Measurements from ENCODE around the gene PRKCE.
"Not testable (repeated sequence)": the region's sequence is repeated elsewhere in the genome, so short reads cannot be mapped to it uniquely, and the experiment has no call there.

The PRKCE gene

DNA sequence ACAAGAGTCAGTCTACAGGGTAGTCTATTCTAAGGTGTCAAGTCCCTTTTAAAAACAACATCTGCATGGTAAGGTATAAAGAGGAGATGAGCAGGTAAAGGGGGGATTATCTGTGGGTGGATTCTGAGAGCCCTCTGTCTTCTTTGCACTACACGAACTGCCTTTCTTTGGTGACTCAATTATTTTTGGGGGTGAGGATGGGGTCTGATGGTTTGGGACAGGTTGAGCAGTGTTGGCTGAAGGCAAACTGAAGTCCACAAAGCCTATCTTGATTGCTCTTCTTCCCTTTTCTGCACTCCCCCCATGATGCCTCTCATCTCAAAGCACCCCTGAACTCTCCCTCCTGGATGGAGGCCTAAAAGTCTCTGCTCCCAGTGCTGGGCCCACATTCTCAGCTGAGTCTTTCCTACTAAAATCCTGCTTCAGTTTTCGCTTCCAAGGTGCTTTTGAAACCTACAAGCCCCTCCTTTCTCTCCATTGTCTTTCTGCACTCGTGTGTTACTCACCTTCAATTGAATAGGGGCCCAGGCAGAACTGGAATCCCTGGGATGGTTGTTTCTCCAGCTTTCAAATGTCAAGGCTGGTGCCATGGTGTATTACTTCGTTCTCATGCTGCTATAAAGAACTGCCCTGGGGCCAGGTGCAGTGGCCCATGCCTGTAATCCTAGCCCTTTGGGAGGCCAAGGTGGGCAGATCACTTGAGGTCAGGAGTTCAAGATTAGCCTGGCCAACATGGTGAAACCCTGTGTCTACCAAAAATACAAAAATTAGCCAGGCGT lies 64.3 kb downstream of the PRKCE start:
- no peak overlapping the region for H3K9ac ChIP-seq (ENCODE audit: insufficient read length, low read depth)
- H3K4me1 ChIP-seq (ENCODE audit: insufficient read depth, insufficient read length) = no peaks in the 10 kb centered on the region
- H3K36me3 ChIP-seq (ENCODE audit: insufficient read depth, insufficient read length, low read length) = no peaks in the 10 kb centered on the region
- no peaks in the 10 kb centered on the region for H3K9me3 ChIP-seq (ENCODE audit: insufficient read depth, low read length)
- no peak for DNase-seq (ENCODE audit: low read depth, low spot score)
- no peaks in the 10 kb centered on the region for H3K27me3 ChIP-seq (ENCODE audit: insufficient read depth, insufficient read length)
- TF ChIP-seq SUZ12 (IDR thresholded peaks at IDR 0.05; ENCODE audit: extremely low read depth, insufficient read depth, insufficient read length) = no peak
- no peak for TF ChIP-seq YY1 (IDR thresholded peaks at IDR 0.05; ENCODE audit: insufficient read depth, insufficient read length)
- no peak for TF ChIP-seq ZNF274 (IDR thresholded peaks at IDR 0.05; ENCODE audit: low read depth, low read length)
- H3K4me3 ChIP-seq (ENCODE audit: insufficient read length, low read depth) = no peak overlapping the region

DNA sequence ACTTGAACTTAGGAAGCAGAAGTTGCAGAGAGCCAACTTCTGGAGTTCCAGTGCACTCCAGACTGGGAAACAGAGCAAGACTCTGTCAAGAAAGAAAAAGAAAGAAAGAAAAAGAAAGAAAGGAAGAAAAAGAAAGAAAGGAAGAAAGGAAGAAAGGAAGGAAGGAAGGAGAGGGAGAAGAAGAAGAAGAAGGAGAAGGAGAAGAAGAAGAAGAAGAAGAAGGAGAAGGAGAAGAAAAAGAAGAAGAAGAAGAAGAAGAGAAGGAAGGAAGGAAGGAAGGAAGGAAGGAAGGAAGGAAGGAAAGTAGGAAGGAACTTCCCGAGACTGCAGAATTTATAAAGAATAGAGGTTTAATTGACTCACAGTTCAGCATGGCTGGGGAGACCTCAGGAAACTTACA lies 65.0 kb downstream of the PRKCE start:
- H3K4me3 ChIP-seq (ENCODE audit: insufficient read length, low read depth); DNase-seq (ENCODE audit: low read depth, low spot score); H3K9me3 ChIP-seq (ENCODE audit: insufficient read depth, low read length); H3K9ac ChIP-seq (ENCODE audit: insufficient read length, low read depth); H3K36me3 ChIP-seq (ENCODE audit: insufficient read depth, insufficient read length, low read length); H3K4me1 ChIP-seq (ENCODE audit: insufficient read depth, insufficient read length); H3K27me3 ChIP-seq (ENCODE audit: insufficient read depth, insufficient read length): not testable (repeated sequence)

DNA sequence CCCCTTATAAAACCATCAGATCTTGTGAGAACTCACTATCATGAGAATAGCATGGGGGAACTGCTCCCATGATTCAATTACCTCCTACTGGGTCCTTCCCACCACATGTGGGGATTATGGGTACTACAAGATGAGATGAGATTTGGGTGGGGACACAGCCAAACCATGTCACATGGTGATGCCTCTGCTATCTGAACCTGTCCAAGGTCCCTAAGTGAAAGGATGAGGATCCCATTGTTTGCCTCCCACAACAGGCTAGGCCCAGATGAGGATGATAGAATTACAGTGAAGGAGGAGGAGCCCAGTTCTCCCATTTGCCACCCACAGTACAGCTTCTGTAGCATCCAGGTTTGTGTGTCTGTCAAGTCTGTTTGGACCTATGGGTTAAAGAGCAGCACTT lies 65.4 kb downstream of the PRKCE start:
- no peak for TF ChIP-seq ZNF274 (IDR thresholded peaks at IDR 0.05; ENCODE audit: low read depth, low read length)
- no peak for TF ChIP-seq SUZ12 (IDR thresholded peaks at IDR 0.05; ENCODE audit: extremely low read depth, insufficient read depth, insufficient read length)
- TF ChIP-seq YY1 (IDR thresholded peaks at IDR 0.05; ENCODE audit: insufficient read depth, insufficient read length) = no peak
- H3K36me3 ChIP-seq (ENCODE audit: insufficient read depth, insufficient read length, low read length) = no peaks in the 10 kb centered on the region
- DNase-seq (ENCODE audit: low read depth, low spot score) = no peak
- no peaks in the 10 kb centered on the region for H3K27me3 ChIP-seq (ENCODE audit: insufficient read depth, insufficient read length)
- no peaks in the 10 kb centered on the region for H3K4me1 ChIP-seq (ENCODE audit: insufficient read depth, insufficient read length)
- no peak overlapping the region for H3K9ac ChIP-seq (ENCODE audit: insufficient read length, low read depth)
- H3K9me3 ChIP-seq (ENCODE audit: insufficient read depth, low read length) = no peaks in the 10 kb centered on the region
- H3K4me3 ChIP-seq (ENCODE audit: insufficient read length, low read depth) = no peak overlapping the region

DNA sequence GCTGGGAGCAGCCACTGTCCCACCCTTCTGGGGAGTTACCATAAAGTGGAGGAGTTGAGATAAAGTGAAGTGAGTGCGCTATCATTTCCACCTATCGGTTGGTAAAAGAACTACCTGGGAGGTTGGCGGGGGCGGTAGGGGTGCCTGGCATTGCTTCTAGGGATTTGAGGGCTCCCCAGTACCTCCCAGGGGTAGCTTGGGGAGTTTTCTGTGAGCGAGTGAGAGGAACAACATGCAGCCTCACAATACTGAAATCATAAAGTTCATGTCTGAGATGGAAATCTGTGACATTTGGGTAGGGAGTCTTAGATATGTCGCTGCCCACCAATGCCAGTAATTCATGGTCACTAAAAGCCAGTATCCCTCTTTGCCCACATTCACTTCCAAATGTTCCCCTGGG lies 68.7 kb downstream of the PRKCE start:
- TF ChIP-seq YY1 (IDR thresholded peaks at IDR 0.05; ENCODE audit: insufficient read depth, insufficient read length) = no peak
- TF ChIP-seq SUZ12 (IDR thresholded peaks at IDR 0.05; ENCODE audit: extremely low read depth, insufficient read depth, insufficient read length) = no peak
- TF ChIP-seq ZNF274 (IDR thresholded peaks at IDR 0.05; ENCODE audit: low read depth, low read length) = no peak
- no peaks in the 10 kb centered on the region for H3K27me3 ChIP-seq (ENCODE audit: insufficient read depth, insufficient read length)
- no peaks in the 10 kb centered on the region for H3K9me3 ChIP-seq (ENCODE audit: insufficient read depth, low read length)
- no peak for DNase-seq (ENCODE audit: low read depth, low spot score)
- no peaks in the 10 kb centered on the region for H3K4me1 ChIP-seq (ENCODE audit: insufficient read depth, insufficient read length)
- no peaks in the 10 kb centered on the region for H3K36me3 ChIP-seq (ENCODE audit: insufficient read depth, insufficient read length, low read length)
- no peak overlapping the region for H3K4me3 ChIP-seq (ENCODE audit: insufficient read length, low read depth)
- H3K9ac ChIP-seq (ENCODE audit: insufficient read length, low read depth) = no peak overlapping the region

GRCh38 chr2:45721150-45721549 lies 69.7 kb downstream of the PRKCE start:
- no peaks in the 10 kb centered on the region for H3K27me3 ChIP-seq (ENCODE audit: insufficient read depth, insufficient read length)
- TF ChIP-seq YY1 (IDR thresholded peaks at IDR 0.05; ENCODE audit: insufficient read depth, insufficient read length) (no peak), SUZ12 (IDR thresholded peaks at IDR 0.05; ENCODE audit: extremely low read depth, insufficient read depth, insufficient read length) (no peak), ZNF274 (IDR thresholded peaks at IDR 0.05; ENCODE audit: low read depth, low read length) (no peak)
- no peaks in the 10 kb centered on the region for H3K36me3 ChIP-seq (ENCODE audit: insufficient read depth, insufficient read length, low read length)
- H3K9ac ChIP-seq (ENCODE audit: insufficient read length, low read depth) = no peak overlapping the region
- DNase-seq (ENCODE audit: low read depth, low spot score) = no peak
- H3K4me1 ChIP-seq (ENCODE audit: insufficient read depth, insufficient read length) = no peaks in the 10 kb centered on the region
- no peak overlapping the region for H3K4me3 ChIP-seq (ENCODE audit: insufficient read length, low read depth)
- H3K9me3 ChIP-seq (ENCODE audit: insufficient read depth, low read length) = no peaks in the 10 kb centered on the region

DNA sequence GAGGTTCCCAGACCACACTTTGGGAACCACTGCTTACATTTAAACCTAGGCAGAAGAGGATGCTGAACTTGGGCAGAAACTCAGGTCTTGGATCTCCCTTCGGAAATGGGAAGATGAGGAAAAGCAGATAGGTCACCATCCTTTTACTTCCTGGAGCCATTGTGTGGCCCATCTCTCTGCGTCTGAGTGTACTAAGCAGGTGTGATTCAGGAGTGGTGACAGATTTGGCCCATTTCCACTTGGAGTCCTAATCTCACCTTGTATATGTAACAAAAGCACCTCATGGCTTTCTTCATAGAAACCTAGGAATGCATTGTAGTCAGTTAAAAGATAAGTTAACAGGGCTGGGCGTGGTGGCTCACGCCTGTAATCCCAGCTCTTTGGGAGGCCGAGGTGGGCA lies 71.0 kb downstream of the PRKCE start:
- no peak for TF ChIP-seq SUZ12 (IDR thresholded peaks at IDR 0.05; ENCODE audit: extremely low read depth, insufficient read depth, insufficient read length)
- TF ChIP-seq ZNF274 (IDR thresholded peaks at IDR 0.05; ENCODE audit: low read depth, low read length) = no peak
- no peak for TF ChIP-seq YY1 (IDR thresholded peaks at IDR 0.05; ENCODE audit: insufficient read depth, insufficient read length)

DNA sequence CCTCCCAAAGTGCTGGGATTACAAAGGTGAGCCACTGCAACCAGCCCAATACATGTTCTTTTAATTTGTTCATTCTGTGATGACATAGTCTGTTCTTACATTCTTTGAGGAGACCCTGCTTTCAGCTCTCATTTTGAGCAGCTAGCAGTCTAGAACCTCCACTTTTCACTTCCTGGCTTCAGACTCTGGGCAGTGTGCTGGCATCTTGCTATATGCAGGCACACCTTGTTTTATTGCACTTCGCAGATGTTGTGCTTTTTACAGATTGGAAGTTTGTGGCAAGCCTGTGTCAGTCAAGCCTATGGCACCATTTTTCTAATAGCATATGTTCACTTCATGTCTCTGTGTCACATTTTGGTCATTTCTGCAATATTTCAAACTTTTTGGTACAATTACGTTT lies 72.4 kb downstream of the PRKCE start:
- Histone ChIP-seq H3K4me3 (ENCODE audit: insufficient read length, low read depth) (no peak overlapping the region), H3K9ac (ENCODE audit: insufficient read length, low read depth) (no peak overlapping the region), H3K4me1 (ENCODE audit: insufficient read depth, insufficient read length) (no peaks in the 10 kb centered on the region), H3K36me3 (ENCODE audit: insufficient read depth, insufficient read length, low read length) (no peaks in the 10 kb centered on the region), H3K9me3 (ENCODE audit: insufficient read depth, low read length) (no peaks in the 10 kb centered on the region), H3K27me3 (ENCODE audit: insufficient read depth, insufficient read length) (no peaks in the 10 kb centered on the region)
- no peak for DNase-seq (ENCODE audit: low read depth, low spot score)
- TF ChIP-seq YY1 (IDR thresholded peaks at IDR 0.05; ENCODE audit: insufficient read depth, insufficient read length) = no peak
- no peak for TF ChIP-seq SUZ12 (IDR thresholded peaks at IDR 0.05; ENCODE audit: extremely low read depth, insufficient read depth, insufficient read length)
- no peak for TF ChIP-seq ZNF274 (IDR thresholded peaks at IDR 0.05; ENCODE audit: low read depth, low read length)

More for the DNA sequence above, 71.0 kb downstream of the PRKCE start:
- Histone ChIP-seq H3K4me3 (ENCODE audit: insufficient read length, low read depth) (no peak overlapping the region), H3K36me3 (ENCODE audit: insufficient read depth, insufficient read length, low read length) (no peaks in the 10 kb centered on the region), H3K9ac (ENCODE audit: insufficient read length, low read depth) (no peak overlapping the region), H3K4me1 (ENCODE audit: insufficient read depth, insufficient read length) (no peaks in the 10 kb centered on the region), H3K9me3 (ENCODE audit: insufficient read depth, low read length) (no peaks in the 10 kb centered on the region), H3K27me3 (ENCODE audit: insufficient read depth, insufficient read length) (no peaks in the 10 kb centered on the region)
- no peak for DNase-seq (ENCODE audit: low read depth, low spot score)

Data from NT2/D1 (cell line).